Neural cell (in vitro differentiated cells): ENCODE measurements around the gene BMPR1B. TPM values are rescaled to one million over a fixed set of nuclear protein-coding genes. Genes with fewer than 3 reads are reported as not detected.

Source experiments
- H2AFZ ChIP-seq: fragments of 200-600, 300-800 bp; sonication (generic), shearing (Covaris generic); 2 replicates; pipeline ENCODE4 v1.6.0; 2014; ENCODE audit warnings: low read depth, mild to moderate bottlenecking, antibody characterized with exemption, low read length, moderate library complexity
- H3F3A ChIP-seq: fragments of 200-600 bp; shearing (Covaris generic); 2 replicates; pipeline ENCODE4 v1.6.1; 2016; ENCODE audit warnings: mild to moderate bottlenecking, moderate library complexity, mixed read lengths, antibody characterized with exemption, low read length; ENCODE audit not compliant: insufficient read depth, poor library complexity, severe bottlenecking
- H3K27ac ChIP-seq: fragments of 200-600, 300-800 bp; sonication (generic), shearing (Covaris generic); 2 replicates; pipeline ENCODE4 v1.5.1; 2014; ENCODE audit warnings: mild to moderate bottlenecking, low read length, moderate library complexity
- H3K27me3 ChIP-seq: fragments of 300-800, 200-600 bp; sonication (generic), shearing (Covaris generic); 2 replicates; pipeline ENCODE4 v1.6.0; 2014; ENCODE audit warnings: mild to moderate bottlenecking, low read depth, low read length, moderate library complexity; ENCODE audit not compliant: insufficient read depth
- H3K36me3 ChIP-seq: fragments of 300-800, 200-600 bp; sonication (generic), shearing (Covaris generic); 2 replicates; pipeline ENCODE4 v1.5.1; 2014; ENCODE audit warnings: mild to moderate bottlenecking, antibody characterized with exemption, low read length, moderate library complexity; ENCODE audit not compliant: insufficient read depth
- H3K4me2 ChIP-seq: fragments of 300-800, 200-600 bp; sonication (generic), shearing (Covaris generic); 2 replicates; pipeline ENCODE4 v1.6.0; 2014; ENCODE audit warnings: mild to moderate bottlenecking, low read length
- H3K4me3 ChIP-seq: fragments of 300-800, 200-600 bp; sonication (generic), shearing (Covaris generic); 2 replicates; pipeline ENCODE4 v1.5.1; 2014; ENCODE audit warnings: mild to moderate bottlenecking, low read length, moderate library complexity
- H3K79me2 ChIP-seq: fragments of 200-600 bp; shearing (Covaris generic); replicated peaks from 2 replicates; pipeline ENCODE4 v1.6.0; 2014; ENCODE audit warnings: mild to moderate bottlenecking, low read length, moderate library complexity; ENCODE audit not compliant: insufficient read depth
- H3K9ac ChIP-seq: fragments of 300-800, 200-600 bp; sonication (generic), shearing (Covaris generic); 2 replicates; pipeline ENCODE4 v1.6.1; 2016; ENCODE audit warnings: mild to moderate bottlenecking, low read length, mixed read lengths
- H3K9me2 ChIP-seq: fragments of 200-600 bp; shearing (Covaris generic); 2 replicates; pipeline ENCODE4 v1.6.1; 2016; ENCODE audit warnings: mild to moderate bottlenecking, low read length, mixed read lengths; ENCODE audit not compliant: insufficient read depth
- H3K9me3 ChIP-seq: fragments of 200-600, 300-800 bp; sonication (generic), shearing (Covaris generic); 2 replicates; pipeline ENCODE4 v1.6.1; 2016; ENCODE audit warnings: mild to moderate bottlenecking, mixed run types, low read length, moderate library complexity, mixed read lengths
- H4K20me1 ChIP-seq: fragments of 200-600 bp; shearing (Covaris generic); 2 replicates; pipeline ENCODE4 v1.6.1; 2016; ENCODE audit warnings: mild to moderate bottlenecking, mixed run types; ENCODE audit not compliant: insufficient read depth
- EP300 ChIP-seq: fragments of 450-650 bp; conservative IDR thresholded peaks from 2 replicates; pipeline ENCODE4 v1.6.1; 2014; ENCODE audit warnings: antibody characterized with exemption, mild to moderate bottlenecking, moderate library complexity; ENCODE audit not compliant: poor library complexity, severe bottlenecking
- EZH2 ChIP-seq: fragments of 200-600, 300-800 bp; shearing (Covaris generic), sonication (generic); IDR thresholded peaks from 2 replicates; pipeline ENCODE4 v1.6.1; 2014; ENCODE audit warnings: antibody characterized with exemption, low read length, borderline replicate concordance, mild to moderate bottlenecking; ENCODE audit not compliant: insufficient read depth, poor library complexity, severe bottlenecking
- MXI1 ChIP-seq: fragments of 450-650 bp; conservative IDR thresholded peaks from 2 replicates; pipeline ENCODE4 v1.6.1; 2014; ENCODE audit warnings: antibody characterized with exemption, mild to moderate bottlenecking; ENCODE audit not compliant: poor library complexity, severe bottlenecking
- POLR2AphosphoS5 ChIP-seq: IDR thresholded peaks from 2 replicates; pipeline ENCODE4 v1.6.1; 2012
- RAD21 ChIP-seq: fragments of 450-650 bp; conservative IDR thresholded peaks from 2 replicates; pipeline ENCODE4 v1.6.1; 2014; ENCODE audit warnings: antibody characterized with exemption, mild to moderate bottlenecking, moderate library complexity
- SMC3 ChIP-seq: fragments of 450-650 bp; conservative IDR thresholded peaks from 2 replicates; pipeline ENCODE4 v1.6.1; 2014; ENCODE audit warnings: antibody characterized with exemption, mild to moderate bottlenecking, moderate library complexity; ENCODE audit not compliant: poor library complexity
- TAF1 ChIP-seq: IDR thresholded peaks from 2 replicates; pipeline ENCODE4 v1.6.1; 2012; ENCODE audit warnings: low read depth
- polyA plus RNA-seq: library from polyadenylated mRNA; depleted of rRNA; stranded (reverse); fragments of >200 nt; gene quantifications from 2 replicates; pipeline ENCODE4 v1.2.3, GENCODE V29; 2014
- TF ChIP-seq, protein P1 (sequence below): fragments of 450-650 bp; IDR thresholded peaks from 2 replicates; pipeline ENCODE4 v1.5.1; 2014; ENCODE audit warnings: antibody characterized with exemption, mild to moderate bottlenecking, moderate library complexity; ENCODE audit not compliant: poor library complexity, severe bottlenecking
- TF ChIP-seq, protein P2 (sequence below): IDR thresholded peaks from 2 replicates; pipeline ENCODE4 v1.6.1; 2012; ENCODE audit warnings: borderline replicate concordance

BMPR1B gene
- polyA plus RNA-seq, 1 donor from 2014 or later, result 1.6 TPM

DNA sequence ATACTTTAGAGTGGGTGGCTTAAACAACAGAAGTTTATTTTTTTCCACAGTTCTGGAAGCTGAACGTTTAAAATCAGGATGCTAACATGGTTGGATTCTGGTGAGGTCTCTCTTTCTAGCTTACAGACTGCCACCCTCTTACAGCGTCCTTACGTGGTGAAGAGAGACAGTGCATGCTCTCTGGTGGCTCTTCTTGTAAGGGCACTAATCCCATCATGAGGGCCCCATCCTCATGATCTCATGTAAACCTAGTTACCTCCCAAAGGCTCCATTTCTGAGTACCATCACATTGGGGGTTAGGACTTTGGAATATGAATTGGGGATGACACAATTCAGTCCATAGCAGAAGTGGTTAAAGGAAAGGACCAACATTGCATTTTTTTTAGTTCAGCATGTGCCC is 132.8 kb downstream of the BMPR1B start:
- H3K9me2 ChIP-seq, result no peaks in the 10 kb centered on the region
- H3K27ac ChIP-seq, result no peak overlapping the region
- H4K20me1 ChIP-seq, result no peaks in the 10 kb centered on the region
- no peak overlapping the region for H3K4me2 ChIP-seq
- no peak for TF ChIP-seq RAD21
- TF ChIP-seq, protein P1, sequence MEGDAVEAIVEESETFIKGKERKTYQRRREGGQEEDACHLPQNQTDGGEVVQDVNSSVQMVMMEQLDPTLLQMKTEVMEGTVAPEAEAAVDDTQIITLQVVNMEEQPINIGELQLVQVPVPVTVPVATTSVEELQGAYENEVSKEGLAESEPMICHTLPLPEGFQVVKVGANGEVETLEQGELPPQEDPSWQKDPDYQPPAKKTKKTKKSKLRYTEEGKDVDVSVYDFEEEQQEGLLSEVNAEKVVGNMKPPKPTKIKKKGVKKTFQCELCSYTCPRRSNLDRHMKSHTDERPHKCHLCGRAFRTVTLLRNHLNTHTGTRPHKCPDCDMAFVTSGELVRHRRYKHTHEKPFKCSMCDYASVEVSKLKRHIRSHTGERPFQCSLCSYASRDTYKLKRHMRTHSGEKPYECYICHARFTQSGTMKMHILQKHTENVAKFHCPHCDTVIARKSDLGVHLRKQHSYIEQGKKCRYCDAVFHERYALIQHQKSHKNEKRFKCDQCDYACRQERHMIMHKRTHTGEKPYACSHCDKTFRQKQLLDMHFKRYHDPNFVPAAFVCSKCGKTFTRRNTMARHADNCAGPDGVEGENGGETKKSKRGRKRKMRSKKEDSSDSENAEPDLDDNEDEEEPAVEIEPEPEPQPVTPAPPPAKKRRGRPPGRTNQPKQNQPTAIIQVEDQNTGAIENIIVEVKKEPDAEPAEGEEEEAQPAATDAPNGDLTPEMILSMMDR, result no peak
- TF ChIP-seq TAF1, result no peak
- TF ChIP-seq EP300, result no peak
- TF ChIP-seq, protein P2, sequence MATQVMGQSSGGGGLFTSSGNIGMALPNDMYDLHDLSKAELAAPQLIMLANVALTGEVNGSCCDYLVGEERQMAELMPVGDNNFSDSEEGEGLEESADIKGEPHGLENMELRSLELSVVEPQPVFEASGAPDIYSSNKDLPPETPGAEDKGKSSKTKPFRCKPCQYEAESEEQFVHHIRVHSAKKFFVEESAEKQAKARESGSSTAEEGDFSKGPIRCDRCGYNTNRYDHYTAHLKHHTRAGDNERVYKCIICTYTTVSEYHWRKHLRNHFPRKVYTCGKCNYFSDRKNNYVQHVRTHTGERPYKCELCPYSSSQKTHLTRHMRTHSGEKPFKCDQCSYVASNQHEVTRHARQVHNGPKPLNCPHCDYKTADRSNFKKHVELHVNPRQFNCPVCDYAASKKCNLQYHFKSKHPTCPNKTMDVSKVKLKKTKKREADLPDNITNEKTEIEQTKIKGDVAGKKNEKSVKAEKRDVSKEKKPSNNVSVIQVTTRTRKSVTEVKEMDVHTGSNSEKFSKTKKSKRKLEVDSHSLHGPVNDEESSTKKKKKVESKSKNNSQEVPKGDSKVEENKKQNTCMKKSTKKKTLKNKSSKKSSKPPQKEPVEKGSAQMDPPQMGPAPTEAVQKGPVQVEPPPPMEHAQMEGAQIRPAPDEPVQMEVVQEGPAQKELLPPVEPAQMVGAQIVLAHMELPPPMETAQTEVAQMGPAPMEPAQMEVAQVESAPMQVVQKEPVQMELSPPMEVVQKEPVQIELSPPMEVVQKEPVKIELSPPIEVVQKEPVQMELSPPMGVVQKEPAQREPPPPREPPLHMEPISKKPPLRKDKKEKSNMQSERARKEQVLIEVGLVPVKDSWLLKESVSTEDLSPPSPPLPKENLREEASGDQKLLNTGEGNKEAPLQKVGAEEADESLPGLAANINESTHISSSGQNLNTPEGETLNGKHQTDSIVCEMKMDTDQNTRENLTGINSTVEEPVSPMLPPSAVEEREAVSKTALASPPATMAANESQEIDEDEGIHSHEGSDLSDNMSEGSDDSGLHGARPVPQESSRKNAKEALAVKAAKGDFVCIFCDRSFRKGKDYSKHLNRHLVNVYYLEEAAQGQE, result no peak
- no peak for TF ChIP-seq POLR2AphosphoS5
- TF ChIP-seq MXI1, result no peak
- TF ChIP-seq EZH2, result no peak
- no peak for TF ChIP-seq SMC3
- no peak overlapping the region for H2AFZ ChIP-seq
- no peaks in the 10 kb centered on the region for H3K79me2 ChIP-seq
- H3F3A ChIP-seq, result no peaks in the 10 kb centered on the region
- H3K9me3 ChIP-seq, result no peaks in the 10 kb centered on the region
- no peak overlapping the region for H3K9ac ChIP-seq
- H3K27me3 ChIP-seq, result no peaks in the 10 kb centered on the region
- H3K4me3 ChIP-seq, result no peak overlapping the region
- H3K36me3 ChIP-seq, result no peaks in the 10 kb centered on the region

DNA sequence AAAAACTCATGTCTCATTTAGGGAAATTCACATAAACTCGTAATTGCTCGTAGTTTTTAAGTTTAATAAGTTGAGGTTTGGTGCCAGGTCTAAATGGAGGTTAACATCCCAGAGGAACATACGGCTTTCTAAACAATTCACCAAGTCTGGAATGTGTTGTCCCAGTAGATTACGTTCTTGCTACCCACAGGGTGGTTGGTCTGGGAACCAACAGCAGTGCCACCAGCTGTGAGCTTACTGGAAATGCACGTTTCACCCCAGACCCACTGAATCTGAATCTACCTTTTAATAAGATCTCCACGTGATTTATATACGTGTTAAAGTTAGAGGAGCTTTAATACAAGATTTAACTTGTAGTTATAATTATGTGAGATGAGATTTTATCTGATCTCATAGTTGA is 134.3 kb downstream of the BMPR1B start:
- H3K9me2 ChIP-seq, result no peaks in the 10 kb centered on the region
- H3K9ac ChIP-seq, result no peak overlapping the region
- no peaks in the 10 kb centered on the region for H3F3A ChIP-seq
- no peak overlapping the region for H2AFZ ChIP-seq
- H3K36me3 ChIP-seq, result no peaks in the 10 kb centered on the region
- no peaks in the 10 kb centered on the region for H4K20me1 ChIP-seq
- H3K9me3 ChIP-seq, result no peaks in the 10 kb centered on the region
- TF ChIP-seq, protein P2, result no peak
- TF ChIP-seq SMC3, result no peak
- no peak for TF ChIP-seq TAF1
- TF ChIP-seq RAD21, result no peak
- TF ChIP-seq POLR2AphosphoS5, result no peak
- no peak for TF ChIP-seq MXI1
- TF ChIP-seq EP300, result no peak
- TF ChIP-seq EZH2, result no peak
- TF ChIP-seq, protein P1, result no peak
- H3K27ac ChIP-seq, result no peak overlapping the region
- no peaks in the 10 kb centered on the region for H3K79me2 ChIP-seq
- no peak overlapping the region for H3K4me2 ChIP-seq
- no peaks in the 10 kb centered on the region for H3K27me3 ChIP-seq
- H3K4me3 ChIP-seq, result no peak overlapping the region
